NT2/D1 (cell line): Measurements from ENCODE around the gene SYK.
A peak's percentile ranks its signal among the peaks of the same experiment; 100 is the strongest.
"Not testable (repeated sequence)": the region's sequence is repeated elsewhere in the genome, so short reads cannot be mapped to it uniquely, and the experiment has no call there.

Experiments
- DNase-seq: peaks from one replicate; pipeline ENCODE4 v3.0.0-alpha.2; 2011; ENCODE audit warnings: low read depth, low spot score
- H3K27me3 ChIP-seq: 2 replicates; pipeline ENCODE4 v1.6.0; 2011; ENCODE audit warnings: mild to moderate bottlenecking; ENCODE audit not compliant: insufficient read length, insufficient read depth
- H3K36me3 ChIP-seq: 2 replicates; pipeline ENCODE4 v1.6.1; 2011; ENCODE audit warnings: mild to moderate bottlenecking, low read length, mixed read lengths; ENCODE audit not compliant: insufficient read depth, insufficient read length
- H3K4me1 ChIP-seq: 2 replicates; pipeline ENCODE4 v1.5.1; 2011; ENCODE audit not compliant: insufficient read depth, insufficient read length
- H3K4me3 ChIP-seq: 2 replicates; pipeline ENCODE4 v1.5.1; 2011; ENCODE audit warnings: low read depth; ENCODE audit not compliant: insufficient read length
- H3K9ac ChIP-seq: 2 replicates; pipeline ENCODE4 v1.6.0; 2011; ENCODE audit warnings: low read depth; ENCODE audit not compliant: insufficient read length
- H3K9me3 ChIP-seq: 2 replicates; pipeline ENCODE4 v1.5.1; 2011; ENCODE audit warnings: mild to moderate bottlenecking, low read length; ENCODE audit not compliant: insufficient read depth
- SUZ12 ChIP-seq: IDR thresholded peaks from 2 replicates; pipeline ENCODE4 v1.6.1; 2011; ENCODE audit not compliant: insufficient read length, insufficient read depth; ENCODE audit errors: extremely low read depth
- YY1 ChIP-seq: IDR thresholded peaks from 2 replicates; pipeline ENCODE4 v1.6.1; 2011; ENCODE audit not compliant: insufficient read length, insufficient read depth
- ZNF274 ChIP-seq: IDR thresholded peaks from 2 replicates; pipeline ENCODE4 v1.6.1; 2011; ENCODE audit warnings: mild to moderate bottlenecking, low read depth, low read length

Gene SYK

DNA sequence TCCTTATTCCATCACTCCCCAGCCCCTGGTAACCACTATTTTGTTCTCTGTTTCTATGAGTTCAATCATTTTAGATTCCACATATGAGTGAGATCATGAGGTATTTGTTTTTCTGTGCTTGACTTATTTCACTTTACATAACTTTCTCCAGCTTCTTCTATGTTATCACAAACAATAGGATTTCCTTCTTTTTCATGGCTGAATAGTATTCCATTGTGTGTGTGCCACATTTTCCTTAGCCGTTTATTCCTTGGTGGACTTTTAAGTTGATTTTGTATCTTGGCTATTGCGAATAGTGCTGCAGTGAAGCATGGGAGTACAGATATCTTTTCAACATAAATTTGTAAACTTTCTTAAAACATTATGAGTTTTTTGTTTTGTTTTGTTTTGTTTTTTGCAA is 15.1 kb downstream of the SYK start:
- no peak overlapping the region for H3K4me3 ChIP-seq
- DNase-seq: no peak
- TF ChIP-seq SUZ12 (no peak), ZNF274 (no peak), YY1 (no peak)
- H3K4me1 ChIP-seq: peaks cover 3% of the 10 kb centered on the region
- H3K36me3 ChIP-seq: no peaks in the 10 kb centered on the region
- no peaks in the 10 kb centered on the region for H3K27me3 ChIP-seq
- H3K9ac ChIP-seq: no peak overlapping the region
- H3K9me3 ChIP-seq: peaks cover 14% of the 10 kb centered on the region

DNA sequence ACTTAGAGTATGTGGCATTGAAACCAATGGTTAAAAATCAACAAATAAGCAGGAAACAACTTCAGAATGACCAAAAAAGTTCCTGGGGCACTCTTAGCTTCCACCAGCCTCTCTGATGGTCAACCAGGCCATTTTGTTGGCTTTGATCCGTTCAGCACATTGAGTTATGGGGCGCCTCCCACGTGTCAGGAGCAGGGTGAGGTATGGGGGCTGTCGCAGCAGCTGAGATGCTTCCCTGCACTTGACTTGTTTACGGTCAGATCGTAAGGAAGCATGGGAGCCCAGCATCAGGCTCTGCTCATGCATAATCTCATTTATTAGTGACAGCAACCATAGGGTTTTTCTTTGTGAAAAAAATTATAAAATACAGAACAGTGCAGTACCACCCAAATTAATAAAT is 16.7 kb downstream of the SYK start:
- Histone ChIP-seq H3K4me3 (no peak overlapping the region), H3K4me1 (peaks cover 4% of the 10 kb centered on the region), H3K9ac (no peak overlapping the region), H3K9me3 (peaks cover 30% of the 10 kb centered on the region), H3K27me3 (no peaks in the 10 kb centered on the region), H3K36me3 (no peaks in the 10 kb centered on the region)
- DNase-seq: no peak
- TF ChIP-seq ZNF274 (no peak), YY1 (no peak), SUZ12 (no peak)

DNA sequence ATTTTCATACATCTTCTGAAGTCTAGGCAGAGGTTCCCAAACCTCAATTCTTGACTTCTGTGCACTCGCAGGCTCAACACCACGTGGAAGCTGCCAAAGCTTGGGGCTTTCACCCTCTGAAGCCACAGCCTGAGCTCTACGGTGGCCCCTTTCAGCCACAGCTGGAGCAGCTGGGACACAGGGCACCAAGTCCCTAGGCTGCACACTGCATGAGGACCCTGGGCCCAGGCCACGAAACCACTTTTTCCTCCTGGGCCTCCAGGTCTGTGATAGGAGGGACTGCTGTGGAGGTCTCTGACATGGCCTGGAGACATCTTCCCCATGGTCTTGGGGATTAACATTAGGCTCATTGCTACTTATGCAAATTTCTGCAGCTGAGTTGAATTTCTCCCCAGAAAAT is 18.8 kb downstream of the SYK start:
- not testable (repeated sequence) for H3K27me3 ChIP-seq, H3K9ac ChIP-seq, H3K4me3 ChIP-seq, DNase-seq, H3K36me3 ChIP-seq, H3K4me1 ChIP-seq
- peaks cover 50% of the 10 kb centered on the region for H3K9me3 ChIP-seq

DNA sequence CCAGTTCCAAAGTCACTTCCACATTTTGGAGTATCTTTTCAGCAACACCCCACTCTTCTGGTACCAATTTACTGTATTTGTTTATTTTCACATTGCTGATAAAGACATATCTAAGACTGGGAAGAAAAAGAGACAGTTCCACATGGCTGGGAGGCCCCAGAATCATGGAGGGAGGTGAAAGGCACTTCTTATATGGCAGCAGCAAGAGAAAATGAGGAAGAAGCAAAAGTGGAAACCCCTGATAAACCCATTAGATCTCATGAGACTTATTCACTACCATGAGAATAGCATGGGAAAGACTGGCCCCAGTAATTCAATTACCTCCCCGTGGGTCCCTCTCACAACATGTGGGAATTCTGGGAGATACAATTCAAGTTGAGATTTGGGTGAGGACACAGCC is 19.6 kb downstream of the SYK start:
- H3K4me3 ChIP-seq, DNase-seq, H3K36me3 ChIP-seq, H3K4me1 ChIP-seq, H3K27me3 ChIP-seq, H3K9ac ChIP-seq: not testable (repeated sequence)
- H3K9me3 ChIP-seq: peaks cover 50% of the 10 kb centered on the region

DNA sequence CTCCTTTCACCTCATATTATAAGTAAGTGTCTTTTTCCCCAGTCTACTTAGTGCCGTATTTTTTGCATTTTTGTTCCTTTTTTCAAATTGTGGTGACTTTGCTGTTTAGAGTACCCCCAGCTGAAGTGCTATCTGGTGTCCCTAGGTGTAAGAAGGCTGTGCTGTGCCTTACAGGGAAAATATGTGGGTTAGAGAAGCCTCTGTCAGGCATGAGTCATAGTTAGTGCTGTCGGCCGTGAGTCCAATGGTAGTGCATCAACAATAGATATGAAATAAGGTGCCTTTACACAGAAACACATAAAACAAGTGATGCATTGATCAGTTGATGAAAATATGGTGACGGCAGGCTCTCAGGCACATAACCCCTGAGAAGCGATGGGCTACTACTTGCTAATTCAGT is 20.1 kb downstream of the SYK start:
- H3K4me3 ChIP-seq: no peak overlapping the region
- no peak for DNase-seq
- H3K27me3 ChIP-seq: no peaks in the 10 kb centered on the region
- H3K9ac ChIP-seq: no peak overlapping the region
- peaks cover 2% of the 10 kb centered on the region for H3K4me1 ChIP-seq
- no peak for TF ChIP-seq SUZ12
- TF ChIP-seq YY1: no peak
- no peak for TF ChIP-seq ZNF274
- no peaks in the 10 kb centered on the region for H3K36me3 ChIP-seq
- H3K9me3 ChIP-seq: peaks cover 50% of the 10 kb centered on the region

DNA sequence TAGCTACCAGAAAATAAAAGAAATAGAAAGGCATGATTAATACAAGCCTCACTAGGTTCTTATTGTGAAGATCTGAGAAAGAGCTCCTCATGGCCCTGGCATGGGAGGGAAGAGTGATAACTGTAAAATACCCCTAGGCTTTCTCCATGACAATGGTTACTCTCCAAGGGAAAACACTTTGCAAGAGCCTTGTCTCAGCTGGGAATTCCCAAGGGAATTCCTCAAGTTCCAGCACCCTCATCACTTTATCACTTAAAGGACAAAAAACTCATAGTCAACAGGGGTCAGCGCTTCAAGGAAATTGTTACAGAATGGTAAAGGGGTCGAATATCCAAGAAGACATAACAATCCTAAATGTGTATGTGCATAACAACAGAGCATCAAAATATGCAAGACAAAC is 21.2 kb downstream of the SYK start:
- no peak overlapping the region for H3K9ac ChIP-seq
- TF ChIP-seq SUZ12 (no peak), YY1 (no peak), ZNF274 (no peak)
- DNase-seq: peak; percentile 74
- H3K4me1 ChIP-seq: peaks cover 2% of the 10 kb centered on the region
- peaks cover 50% of the 10 kb centered on the region for H3K9me3 ChIP-seq
- H3K27me3 ChIP-seq: no peaks in the 10 kb centered on the region
- H3K36me3 ChIP-seq: no peaks in the 10 kb centered on the region
- H3K4me3 ChIP-seq: no peak overlapping the region

DNA sequence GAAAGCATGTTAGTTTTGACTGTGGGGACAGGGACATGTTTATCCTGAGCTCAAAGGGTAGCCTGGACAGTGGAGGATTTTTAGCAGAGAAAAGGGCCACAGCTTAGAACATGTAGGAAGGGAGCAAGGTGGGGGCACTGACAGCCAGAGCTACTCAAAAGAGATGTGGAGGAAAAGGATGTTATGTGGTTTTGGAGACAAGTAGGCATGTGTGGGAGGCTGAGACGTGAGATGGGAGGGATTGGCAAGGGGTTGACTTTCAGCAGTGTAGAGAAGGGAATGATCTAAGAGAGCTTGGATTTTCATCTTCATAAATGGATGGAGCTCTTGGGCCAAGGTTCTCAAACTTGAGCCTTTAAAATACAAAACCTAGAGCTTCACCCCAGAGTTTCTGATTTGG is 24.0 kb downstream of the SYK start:
- peaks cover 2% of the 10 kb centered on the region for H3K4me1 ChIP-seq
- H3K36me3 ChIP-seq: no peaks in the 10 kb centered on the region
- no peak overlapping the region for H3K4me3 ChIP-seq

DNA sequence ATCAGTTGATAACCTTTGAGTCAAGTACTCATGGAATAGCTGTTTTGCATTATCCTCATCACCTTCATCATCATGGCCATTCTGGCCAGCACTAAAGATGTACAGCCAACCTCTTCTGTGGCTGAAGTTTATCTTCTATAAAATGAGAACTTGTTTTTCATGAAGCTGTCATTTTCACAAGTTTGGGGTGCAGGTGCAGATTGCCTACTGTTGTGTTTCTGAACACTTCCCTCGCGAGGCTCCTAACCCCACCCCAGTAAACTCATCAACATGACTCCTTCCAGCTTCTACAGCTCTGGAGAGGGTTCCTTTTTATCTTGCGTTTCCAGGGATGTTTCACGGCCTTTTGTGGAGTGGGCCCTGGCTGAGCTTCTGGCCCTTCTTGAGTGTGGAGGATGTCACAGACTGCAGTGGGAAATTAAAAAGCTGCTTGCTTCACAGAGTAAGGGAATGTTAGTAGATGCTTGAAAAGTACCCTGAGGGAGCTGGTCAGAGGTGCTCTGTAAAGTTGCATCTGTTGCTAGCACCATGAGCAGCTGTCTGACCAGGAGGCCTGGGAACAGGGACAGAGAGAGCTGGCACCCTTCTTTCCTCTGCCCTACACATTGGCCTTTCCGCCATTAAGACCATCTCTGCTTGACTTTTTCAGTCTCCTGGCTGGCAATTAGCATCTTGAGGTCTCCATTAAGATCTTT is 24.9 kb downstream of the SYK start:
- H3K27me3 ChIP-seq: no peaks in the 10 kb centered on the region
- peaks cover 2% of the 10 kb centered on the region for H3K4me1 ChIP-seq
- no peak overlapping the region for H3K4me3 ChIP-seq
- H3K36me3 ChIP-seq: no peaks in the 10 kb centered on the region
- peaks cover 39% of the 10 kb centered on the region for H3K9me3 ChIP-seq
- no peak overlapping the region for H3K9ac ChIP-seq
- TF ChIP-seq SUZ12 (no peak), YY1 (no peak), ZNF274 (no peak)
- no peak for DNase-seq

More for the DNA sequence above, 24.0 kb downstream of the SYK start:
- no peak for DNase-seq
- TF ChIP-seq SUZ12: no peak
- TF ChIP-seq YY1: no peak
- TF ChIP-seq ZNF274: no peak
- Histone ChIP-seq H3K9ac (no peak overlapping the region), H3K27me3 (no peaks in the 10 kb centered on the region), H3K9me3 (peaks cover 42% of the 10 kb centered on the region)
